Nephron (organoid): ENCODE measurements around the gene PDSS2.

Experiments used
- H3K27ac Mint-ChIP-seq, 3 experiments: 2 replicates each; pipeline ENCODE4 v1.8.0; 2020; ENCODE audit warnings: mixed read lengths in 3 of 3, mild to moderate bottlenecking in 2 of 3, moderate library complexity in 1 of 3
- H3K27me3 Mint-ChIP-seq: 2 replicates; pipeline ENCODE4 v1.8.0; 2021; ENCODE audit warnings: low read depth, mild to moderate bottlenecking, moderate library complexity, mixed read lengths
- H3K36me3 Mint-ChIP-seq: 2 replicates; pipeline ENCODE4 v1.8.0; 2020; ENCODE audit warnings: low read depth, mixed read lengths
- H3K4me1 Mint-ChIP-seq: 2 replicates; pipeline ENCODE4 v1.8.0; 2020; ENCODE audit warnings: mixed read lengths
- H3K4me3 Mint-ChIP-seq, 3 experiments: 2 replicates each; pipeline ENCODE4 v1.8.0; 2020; ENCODE audit warnings: mild to moderate bottlenecking in 3 of 3, mixed read lengths in 3 of 3, moderate library complexity in 2 of 3
- H3K9me3 Mint-ChIP-seq: 2 replicates; pipeline ENCODE4 v1.8.0; 2020; ENCODE audit warnings: mixed read lengths
- TF ChIP-seq, protein P1 (sequence below), 3 experiments: fragments of 200-600 bp; sonication (generic); IDR thresholded peaks; one replicate each; pipeline ENCODE4 v1.5.0; 2021; ENCODE audit warnings: antibody characterized with exemption in 3 of 3; ENCODE audit not compliant: unreplicated experiment in 3 of 3

The PDSS2 gene, protein sequence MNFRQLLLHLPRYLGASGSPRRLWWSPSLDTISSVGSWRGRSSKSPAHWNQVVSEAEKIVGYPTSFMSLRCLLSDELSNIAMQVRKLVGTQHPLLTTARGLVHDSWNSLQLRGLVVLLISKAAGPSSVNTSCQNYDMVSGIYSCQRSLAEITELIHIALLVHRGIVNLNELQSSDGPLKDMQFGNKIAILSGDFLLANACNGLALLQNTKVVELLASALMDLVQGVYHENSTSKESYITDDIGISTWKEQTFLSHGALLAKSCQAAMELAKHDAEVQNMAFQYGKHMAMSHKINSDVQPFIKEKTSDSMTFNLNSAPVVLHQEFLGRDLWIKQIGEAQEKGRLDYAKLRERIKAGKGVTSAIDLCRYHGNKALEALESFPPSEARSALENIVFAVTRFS

DNA sequence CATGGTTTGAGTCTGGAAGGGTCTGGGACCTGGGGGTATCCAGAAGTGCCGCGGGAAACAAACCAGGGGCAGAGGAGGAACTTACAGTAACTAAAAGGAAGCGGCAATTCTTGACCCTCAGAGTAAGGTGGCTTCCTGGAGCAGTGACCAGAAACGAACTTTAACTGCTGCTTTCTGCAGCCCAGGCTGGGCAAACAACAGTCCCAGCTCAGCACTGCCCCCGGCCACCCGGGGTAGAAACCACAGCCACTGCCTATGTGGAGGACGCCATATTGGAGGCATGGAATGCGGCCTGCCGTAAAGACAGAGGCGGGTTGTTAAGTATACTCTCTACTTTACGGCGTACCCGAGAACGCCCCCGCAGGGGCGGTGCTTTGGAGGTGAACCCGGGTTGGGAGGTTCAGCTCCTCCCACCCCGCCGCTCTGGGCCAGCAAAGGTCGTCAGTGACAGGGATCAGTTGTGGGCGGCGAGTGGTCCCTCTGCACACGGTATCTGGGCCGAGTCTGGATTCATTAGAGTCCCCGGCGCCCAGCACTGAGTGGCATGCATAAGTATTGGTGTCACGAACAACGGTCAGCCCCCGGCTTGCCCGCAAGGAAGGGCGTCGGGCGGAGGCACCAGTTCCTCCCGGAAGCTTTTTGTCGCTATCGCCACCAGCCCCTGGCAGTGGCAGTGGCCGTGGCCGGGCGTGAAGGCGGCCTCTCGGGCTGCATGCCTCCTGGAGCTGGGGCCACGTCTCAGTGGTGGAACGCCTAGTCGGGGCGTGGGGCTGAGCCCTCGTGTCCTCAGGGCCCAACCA is at the start of gene PDSS2:
PDSS2 (minus strand) TSS at position 282 of the 800 bp plus-strand sequence; CDS start at position 3, 279 bp downstream.
- Mint-ChIP-seq H3K9me3 (no peaks in the 10 kb centered on the region), H3K4me1 (peaks cover 19% of the 10 kb centered on the region), H3K4me3 (peak within 1 kb of the TSS; percentile 85 to 96 (median 94)), H3K36me3 (no peaks in the 10 kb centered on the region), H3K27me3 (no peaks in the 10 kb centered on the region), H3K27ac (peak within 1 kb of the TSS; percentile 79 to 94 (median 85))
- TF ChIP-seq, protein P1, sequence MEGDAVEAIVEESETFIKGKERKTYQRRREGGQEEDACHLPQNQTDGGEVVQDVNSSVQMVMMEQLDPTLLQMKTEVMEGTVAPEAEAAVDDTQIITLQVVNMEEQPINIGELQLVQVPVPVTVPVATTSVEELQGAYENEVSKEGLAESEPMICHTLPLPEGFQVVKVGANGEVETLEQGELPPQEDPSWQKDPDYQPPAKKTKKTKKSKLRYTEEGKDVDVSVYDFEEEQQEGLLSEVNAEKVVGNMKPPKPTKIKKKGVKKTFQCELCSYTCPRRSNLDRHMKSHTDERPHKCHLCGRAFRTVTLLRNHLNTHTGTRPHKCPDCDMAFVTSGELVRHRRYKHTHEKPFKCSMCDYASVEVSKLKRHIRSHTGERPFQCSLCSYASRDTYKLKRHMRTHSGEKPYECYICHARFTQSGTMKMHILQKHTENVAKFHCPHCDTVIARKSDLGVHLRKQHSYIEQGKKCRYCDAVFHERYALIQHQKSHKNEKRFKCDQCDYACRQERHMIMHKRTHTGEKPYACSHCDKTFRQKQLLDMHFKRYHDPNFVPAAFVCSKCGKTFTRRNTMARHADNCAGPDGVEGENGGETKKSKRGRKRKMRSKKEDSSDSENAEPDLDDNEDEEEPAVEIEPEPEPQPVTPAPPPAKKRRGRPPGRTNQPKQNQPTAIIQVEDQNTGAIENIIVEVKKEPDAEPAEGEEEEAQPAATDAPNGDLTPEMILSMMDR (IDR thresholded peaks at IDR 0.05; ENCODE audit: unreplicated experiment in 3 of 3): peak; percentile 70 to 75 (median 72)

DNA sequence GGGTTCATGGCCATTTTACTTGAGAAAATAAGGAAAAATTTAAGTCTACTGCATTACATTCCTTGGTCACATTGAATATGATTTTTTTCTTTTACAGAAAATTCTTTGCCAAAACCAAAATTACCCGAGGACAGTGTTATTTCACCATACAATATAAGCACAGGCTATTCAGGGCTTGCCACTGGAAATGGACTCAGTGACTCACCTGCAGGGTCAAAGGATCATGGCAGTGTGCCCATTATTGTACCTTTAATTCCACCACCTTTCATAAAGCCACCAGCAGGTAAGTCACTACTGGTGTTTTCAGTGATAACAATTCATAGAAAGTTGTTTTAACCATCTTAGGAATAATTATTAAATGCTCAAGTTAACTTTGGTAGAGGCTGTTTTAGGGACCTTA is 46.8 kb upstream of the PDSS2 start:
- H3K4me1 Mint-ChIP-seq: peaks cover 34% of the 10 kb centered on the region
- H3K27ac Mint-ChIP-seq: no peak overlapping the region
- TF ChIP-seq, protein P1 (IDR thresholded peaks at IDR 0.05; ENCODE audit: unreplicated experiment in 3 of 3): no peak
- H3K27me3 Mint-ChIP-seq: no peaks in the 10 kb centered on the region
- H3K4me3 Mint-ChIP-seq: no peak overlapping the region
- H3K9me3 Mint-ChIP-seq: no peaks in the 10 kb centered on the region
- peaks cover 30% of the 10 kb centered on the region for H3K36me3 Mint-ChIP-seq

DNA sequence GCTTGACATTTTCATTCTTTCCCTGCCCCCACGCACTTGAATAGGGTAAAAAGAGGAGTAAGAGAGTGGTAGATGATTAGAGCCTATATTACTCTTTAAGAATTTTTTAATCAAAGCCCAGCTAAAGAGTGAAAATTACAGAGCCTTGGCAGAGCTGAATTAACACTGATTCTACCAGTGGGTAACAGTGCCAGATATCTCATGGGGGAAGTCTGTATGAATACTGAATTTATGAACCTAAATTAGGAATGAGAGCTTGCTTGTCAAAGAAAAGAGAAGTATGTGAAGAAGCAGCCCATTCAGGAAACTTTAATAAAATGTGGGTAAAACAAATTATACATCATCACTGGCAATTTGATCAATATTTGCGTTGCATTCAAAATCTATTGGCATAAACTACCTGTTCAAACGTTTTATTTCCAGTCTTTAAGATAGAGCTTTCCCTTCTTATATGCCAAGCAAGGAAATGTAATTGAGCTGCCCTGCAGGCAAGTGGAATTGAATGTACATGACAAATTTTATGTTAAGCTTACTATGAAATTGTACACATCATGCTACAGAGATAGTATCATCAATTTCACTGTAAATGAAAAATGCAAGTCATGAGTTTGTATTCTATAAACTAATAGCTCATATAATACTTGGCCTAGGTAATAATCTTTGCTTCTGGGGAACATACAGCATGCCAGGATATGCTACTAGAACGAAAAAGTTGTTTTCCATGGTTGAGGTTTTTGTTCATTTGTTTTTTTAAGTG is 45.1 kb upstream of the PDSS2 start:
- H3K4me3 Mint-ChIP-seq: no peak overlapping the region
- no peaks in the 10 kb centered on the region for H3K9me3 Mint-ChIP-seq
- TF ChIP-seq, protein P1 (IDR thresholded peaks at IDR 0.05; ENCODE audit: unreplicated experiment in 3 of 3): no peak
- peaks cover 18% of the 10 kb centered on the region for H3K36me3 Mint-ChIP-seq
- no peak overlapping the region for H3K27ac Mint-ChIP-seq
- H3K27me3 Mint-ChIP-seq: no peaks in the 10 kb centered on the region
- peaks cover 22% of the 10 kb centered on the region for H3K4me1 Mint-ChIP-seq

DNA sequence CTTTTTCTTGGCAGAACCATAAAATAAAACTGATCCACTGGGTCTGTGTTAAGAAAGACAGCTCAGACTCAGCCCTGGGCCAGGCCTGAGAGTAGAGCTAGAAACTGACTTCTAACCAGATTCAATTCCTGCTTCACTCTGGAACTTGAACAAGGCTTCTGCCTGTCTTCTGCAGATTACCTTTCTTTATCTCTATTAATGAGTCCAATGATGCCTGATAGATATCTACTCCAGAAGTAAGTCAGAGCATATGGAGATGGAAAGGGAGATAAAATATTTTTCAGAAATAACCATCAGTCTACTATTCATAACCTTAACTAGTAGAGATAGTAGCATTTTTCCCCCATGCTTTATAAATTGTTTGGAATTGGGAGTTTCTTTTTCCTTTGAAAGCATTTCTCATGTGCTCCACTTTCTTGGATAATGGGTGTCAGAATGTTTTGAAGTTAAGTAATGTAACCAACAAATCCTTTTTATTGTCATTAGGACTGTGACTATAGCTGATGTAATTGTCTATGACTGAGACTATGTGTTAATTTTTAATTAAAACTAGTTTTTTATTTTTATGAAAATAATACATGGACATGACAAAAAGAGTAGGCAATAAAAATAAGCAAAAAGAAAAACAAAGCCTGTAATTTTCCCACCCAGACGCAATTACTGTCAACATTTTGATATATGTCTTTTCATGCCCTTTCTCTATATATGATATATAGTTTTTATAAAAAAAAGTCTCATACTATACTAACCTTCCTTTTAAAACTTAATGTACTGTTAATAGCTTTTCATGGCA is 37.7 kb upstream of the PDSS2 start:
- TF ChIP-seq, protein P1 (IDR thresholded peaks at IDR 0.05; ENCODE audit: unreplicated experiment in 3 of 3): no peak
- Mint-ChIP-seq H3K4me3 (no peak overlapping the region), H3K27me3 (no peaks in the 10 kb centered on the region), H3K4me1 (peaks cover 14% of the 10 kb centered on the region), H3K27ac (no peak overlapping the region), H3K36me3 (no peaks in the 10 kb centered on the region), H3K9me3 (no peaks in the 10 kb centered on the region)

DNA sequence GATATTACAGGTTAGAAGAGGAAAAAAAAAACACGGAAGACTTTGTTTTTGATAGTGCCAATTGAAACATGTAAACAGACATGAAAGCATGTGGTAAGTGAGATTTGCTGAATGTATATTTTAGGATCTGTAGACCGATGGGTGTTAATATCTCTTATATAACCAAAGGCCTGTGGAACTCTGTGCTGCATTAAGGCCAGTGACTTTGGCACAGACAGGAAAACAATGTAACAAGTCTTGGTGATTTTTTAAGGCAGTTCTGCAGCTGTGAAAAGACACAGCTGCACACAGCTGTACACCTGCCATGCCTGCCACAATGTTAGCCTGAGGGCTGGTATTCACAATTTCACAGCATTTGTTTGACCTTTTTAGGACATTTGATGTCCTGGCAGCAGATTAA is 36.6 kb upstream of the PDSS2 start:
- H3K4me1 Mint-ChIP-seq: peaks cover 10% of the 10 kb centered on the region
- peak overlapping the region in 2 of 3 experiments; percentile 48 to 82 for H3K27ac Mint-ChIP-seq
- H3K36me3 Mint-ChIP-seq: no peaks in the 10 kb centered on the region
- no peaks in the 10 kb centered on the region for H3K9me3 Mint-ChIP-seq
- no peak overlapping the region for H3K4me3 Mint-ChIP-seq
- TF ChIP-seq, protein P1 (IDR thresholded peaks at IDR 0.05; ENCODE audit: unreplicated experiment in 3 of 3): no peak
- no peaks in the 10 kb centered on the region for H3K27me3 Mint-ChIP-seq
